Lower leg skin (tissue), 4 donors: ENCODE data around the gene C1orf52. TPM values are rescaled to one million over a fixed set of nuclear protein-coding genes. Genes with fewer than 3 reads are reported as not detected.
A peak's percentile ranks its signal among the peaks of the same experiment; 100 is the strongest.

Source experiments
- DNase-seq, 2 donors: peaks; one replicate each; pipeline ENCODE4 v3.0.0-alpha.2; 2019; ENCODE audit warnings: low spot score in 2 of 2
- H3K4me3 ChIP-seq: fragments of 200-600 bp; sonication (generic); 2 replicates; pipeline ENCODE4 v1.5.1; 2017; ENCODE audit warnings: mild to moderate bottlenecking, low read depth; ENCODE audit not compliant: poor library complexity, severe bottlenecking
- POLR2A ChIP-seq, 2 donors: fragments of 450-650 bp; IDR thresholded peaks; one replicate each; pipeline ENCODE4 v1.6.1; 2016 to 2017; ENCODE audit warnings: antibody characterized with exemption in 2 of 2, mild to moderate bottlenecking in 1 of 2, moderate library complexity in 1 of 2
- WGBS, 2 donors: methylation state at CpG; one replicate each; pipeline ENCODE4 v1.1.5; 2018; 5-methylcytosine and 5-hydroxymethylcytosine counted together
- intact Hi-C: fragments of 100-400 bp; cut with DNase I; formaldehyde crosslinking; loops from one replicate; pipeline ENCODE4 v1.15.0; 2023; ENCODE audit warnings: low total_unique reads
- total RNA-seq, 4 donors: library from RNA; depleted of rRNA; stranded (reverse); fragments of >200 nt; gene quantifications; one replicate each; pipeline ENCODE4 v1.1.0, GENCODE V29; 2016
- TF ChIP-seq, protein P1 (sequence below), 3 donors: fragments of 450-650 bp; IDR thresholded peaks; one replicate each; pipeline ENCODE4 v1.5.1; 2016; ENCODE audit warnings: antibody characterized with exemption in 3 of 3, mild to moderate bottlenecking in 3 of 3, moderate library complexity in 2 of 3

Gene C1orf52
- total RNA-seq, 4 donors from 2014 or later: 12.4 to 27.0 (median 20.5) TPM

DNA sequence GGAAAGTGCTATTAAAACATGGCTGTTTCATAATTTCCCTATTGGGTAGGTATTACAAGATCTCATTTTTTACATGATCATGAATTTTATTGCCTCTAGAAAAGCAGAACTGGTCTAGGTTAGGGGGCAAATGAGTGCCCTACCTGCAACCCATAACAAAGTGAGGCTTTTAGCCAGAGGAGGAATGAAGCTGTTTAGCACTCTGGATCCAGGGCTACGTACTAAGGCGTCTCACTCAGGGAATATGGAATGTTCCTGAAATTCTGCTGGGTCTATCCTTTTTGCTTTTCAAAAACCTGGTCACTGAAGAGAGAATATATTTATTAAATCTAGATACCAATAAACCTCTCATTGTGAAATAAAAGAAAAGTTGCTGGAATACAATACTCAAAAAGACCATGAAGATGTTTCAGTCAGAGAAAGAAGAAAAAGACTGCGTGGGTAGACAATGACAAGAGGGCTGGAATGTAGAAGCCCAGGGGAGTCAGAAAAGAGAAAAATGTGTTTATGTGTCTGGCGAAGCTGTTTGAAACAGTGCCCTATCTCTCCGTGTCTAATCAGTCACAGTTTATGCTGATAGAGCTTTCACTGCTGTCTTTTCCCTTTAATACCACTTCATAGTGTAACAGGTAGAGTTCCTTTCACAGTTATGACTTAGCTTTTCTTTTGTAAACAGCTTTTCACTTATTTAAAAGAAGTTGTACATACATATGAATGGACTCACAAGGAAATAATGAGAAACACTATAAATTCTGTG lies 33.7 kb downstream of the C1orf52 start:
- intact Hi-C loops: no loop called here
- 36 to 39% methylated on average over 5 of the region's 5 CpGs for WGBS, 2 donors
- TF ChIP-seq, protein P1, sequence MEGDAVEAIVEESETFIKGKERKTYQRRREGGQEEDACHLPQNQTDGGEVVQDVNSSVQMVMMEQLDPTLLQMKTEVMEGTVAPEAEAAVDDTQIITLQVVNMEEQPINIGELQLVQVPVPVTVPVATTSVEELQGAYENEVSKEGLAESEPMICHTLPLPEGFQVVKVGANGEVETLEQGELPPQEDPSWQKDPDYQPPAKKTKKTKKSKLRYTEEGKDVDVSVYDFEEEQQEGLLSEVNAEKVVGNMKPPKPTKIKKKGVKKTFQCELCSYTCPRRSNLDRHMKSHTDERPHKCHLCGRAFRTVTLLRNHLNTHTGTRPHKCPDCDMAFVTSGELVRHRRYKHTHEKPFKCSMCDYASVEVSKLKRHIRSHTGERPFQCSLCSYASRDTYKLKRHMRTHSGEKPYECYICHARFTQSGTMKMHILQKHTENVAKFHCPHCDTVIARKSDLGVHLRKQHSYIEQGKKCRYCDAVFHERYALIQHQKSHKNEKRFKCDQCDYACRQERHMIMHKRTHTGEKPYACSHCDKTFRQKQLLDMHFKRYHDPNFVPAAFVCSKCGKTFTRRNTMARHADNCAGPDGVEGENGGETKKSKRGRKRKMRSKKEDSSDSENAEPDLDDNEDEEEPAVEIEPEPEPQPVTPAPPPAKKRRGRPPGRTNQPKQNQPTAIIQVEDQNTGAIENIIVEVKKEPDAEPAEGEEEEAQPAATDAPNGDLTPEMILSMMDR (IDR thresholded peaks at IDR 0.05): no peak
- no peak for TF ChIP-seq POLR2A (IDR thresholded peaks at IDR 0.05)
- H3K4me3 ChIP-seq: no peak overlapping the region
- no peak for DNase-seq

DNA sequence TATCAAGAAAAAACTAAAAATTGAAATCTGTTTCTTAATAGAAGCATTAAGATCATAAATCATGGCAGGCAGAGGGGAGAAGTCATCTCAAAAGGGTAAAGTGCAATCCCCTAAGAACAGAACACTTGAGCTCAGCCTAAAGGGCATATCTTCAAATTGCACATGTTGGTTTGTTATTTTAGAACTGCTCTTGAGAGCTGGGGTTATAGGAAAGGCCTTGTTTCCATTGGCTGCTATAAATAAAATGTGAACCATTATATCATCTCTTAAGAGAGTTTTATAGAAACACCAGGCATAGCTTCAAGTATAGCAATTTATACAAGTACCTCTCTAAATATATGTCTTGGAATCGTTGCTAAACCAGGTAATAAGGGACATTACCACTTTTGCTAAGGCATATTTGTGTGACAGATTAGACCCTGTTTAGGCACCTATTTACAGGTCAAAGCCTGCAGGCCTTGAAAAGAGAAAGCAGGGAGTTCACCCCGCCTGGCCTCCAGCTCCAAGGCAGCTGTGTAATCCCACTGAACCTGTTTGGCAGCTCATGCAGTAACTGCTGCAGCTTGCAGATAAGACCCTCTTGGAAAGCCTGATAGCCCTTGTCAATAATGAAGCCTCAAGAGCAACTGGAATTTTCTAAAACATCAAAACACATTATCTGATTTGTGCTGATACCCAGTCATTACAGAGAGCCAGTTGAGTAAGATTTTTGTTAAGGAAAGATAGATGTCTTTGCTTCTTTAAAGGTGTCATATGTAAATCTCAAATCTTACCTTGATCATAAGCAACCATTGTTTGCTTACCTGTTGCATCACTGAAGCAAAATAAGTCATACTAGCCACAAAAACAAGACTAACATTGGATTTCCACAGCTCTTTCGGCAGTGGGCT lies 34.5 kb downstream of the C1orf52 start:
- DNase-seq: peak in 1 of 2 donors; percentile 23

DNA sequence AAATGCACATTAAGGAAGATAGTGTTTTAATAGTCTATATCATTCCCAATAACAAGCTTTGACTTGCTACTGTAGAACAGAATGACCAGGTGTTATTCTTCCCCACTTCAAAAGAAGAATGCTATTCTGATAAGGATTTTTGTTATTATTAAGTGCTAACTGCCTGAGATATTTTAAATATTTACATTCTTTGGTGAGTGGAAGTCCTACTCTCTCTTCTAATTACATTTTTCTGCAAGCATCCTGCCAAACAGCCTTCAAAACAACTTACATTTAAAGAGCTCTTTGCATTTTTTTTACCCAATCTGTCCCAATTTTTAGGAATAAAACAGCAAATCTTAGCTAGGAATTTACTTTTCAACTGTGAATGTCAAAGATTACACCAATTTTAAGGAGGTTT lies 35.2 kb downstream of the C1orf52 start:
- no peak for DNase-seq
- H3K4me3 ChIP-seq: no peak overlapping the region
- intact Hi-C loops: no loop called here
- TF ChIP-seq POLR2A (IDR thresholded peaks at IDR 0.05): no peak
- TF ChIP-seq, protein P1 (IDR thresholded peaks at IDR 0.05): no peak

More for the DNA sequence above, 34.5 kb downstream of the C1orf52 start:
- WGBS, 2 donors: 45 to 48% methylated on average over 3 of the region's 3 CpGs
- intact Hi-C loops: no loop called here
- no peak overlapping the region for H3K4me3 ChIP-seq
- TF ChIP-seq POLR2A (IDR thresholded peaks at IDR 0.05): no peak
- TF ChIP-seq, protein P1 (IDR thresholded peaks at IDR 0.05): no peak

DNA sequence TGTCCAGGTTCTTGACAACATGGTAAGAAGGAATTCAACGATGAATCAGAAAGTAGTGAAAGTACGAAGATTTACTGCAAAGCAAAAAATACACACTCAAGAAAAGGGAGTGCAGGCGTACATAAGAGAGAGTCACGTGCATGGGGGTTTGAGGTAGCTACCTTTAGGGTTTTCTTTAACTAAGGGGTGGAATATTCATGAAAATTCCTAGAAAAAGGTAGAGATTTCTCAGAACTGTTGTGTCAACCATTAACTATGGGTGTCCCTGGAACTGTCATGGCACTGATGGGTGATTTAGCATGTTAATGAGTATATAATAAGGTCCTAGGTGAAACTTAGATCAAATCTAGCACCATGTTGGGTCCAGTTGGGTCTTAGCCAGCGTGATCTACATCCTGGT lies 36.1 kb downstream of the C1orf52 start:
- 66 to 79% methylated on average over 5 of the region's 5 CpGs for WGBS, 2 donors
- TF ChIP-seq, protein P1 (IDR thresholded peaks at IDR 0.05): no peak
- no peak for TF ChIP-seq POLR2A (IDR thresholded peaks at IDR 0.05)
- intact Hi-C loops: no loop called here
- DNase-seq: no peak
- H3K4me3 ChIP-seq: no peak overlapping the region

DNA sequence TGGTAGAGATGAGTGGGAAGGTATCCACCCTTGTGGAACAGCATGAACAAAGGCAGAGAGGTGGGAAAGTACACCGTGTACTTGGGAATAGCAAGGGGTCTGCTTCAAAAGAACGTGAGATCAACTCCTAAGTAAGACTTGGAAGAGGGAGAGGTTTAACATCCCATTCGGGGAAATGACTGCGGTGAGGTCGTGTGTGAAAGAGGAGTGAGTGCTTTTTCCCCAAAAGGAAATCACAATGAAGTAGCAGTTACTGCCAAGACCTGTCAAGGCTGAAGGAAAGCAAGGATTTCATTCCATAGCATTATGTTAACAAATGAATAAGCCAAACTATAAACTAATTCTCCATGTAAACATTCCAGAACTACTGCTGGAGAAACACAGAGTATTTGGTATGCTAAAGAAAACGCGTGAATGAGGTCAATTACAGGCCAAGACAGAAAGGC lies 38.7 kb downstream of the C1orf52 start:
- no peak overlapping the region for H3K4me3 ChIP-seq
- intact Hi-C loops: no loop called here

More for the DNA sequence above, 38.7 kb downstream of the C1orf52 start:
- WGBS, 2 donors: 52 to 53% methylated on average over 7 of the region's 7 CpGs
- DNase-seq: no peak
- no peak for TF ChIP-seq POLR2A (IDR thresholded peaks at IDR 0.05)
- TF ChIP-seq, protein P1 (IDR thresholded peaks at IDR 0.05): no peak
